Ishikawa (cell line): ENCODE results near the gene PRR11.
A peak's percentile ranks its signal among the peaks of the same experiment; 100 is the strongest.

Source experiments
- FOXM1 ChIP-seq: IDR thresholded peaks from 2 replicates; pipeline ENCODE4 v1.6.1; 2012; ENCODE audit warnings: low read depth, borderline replicate concordance
- YY1 ChIP-seq: IDR thresholded peaks from 2 replicates; pipeline ENCODE4 v1.6.1; 2012; ENCODE audit warnings: low read depth
- TF ChIP-seq, protein P1 (sequence below): IDR thresholded peaks from 2 replicates; pipeline ENCODE4 v1.6.1; 2012; ENCODE audit warnings: low read depth, mild to moderate bottlenecking

- peak; percentile 60 for TF ChIP-seq YY1
- TF ChIP-seq, protein P1, sequence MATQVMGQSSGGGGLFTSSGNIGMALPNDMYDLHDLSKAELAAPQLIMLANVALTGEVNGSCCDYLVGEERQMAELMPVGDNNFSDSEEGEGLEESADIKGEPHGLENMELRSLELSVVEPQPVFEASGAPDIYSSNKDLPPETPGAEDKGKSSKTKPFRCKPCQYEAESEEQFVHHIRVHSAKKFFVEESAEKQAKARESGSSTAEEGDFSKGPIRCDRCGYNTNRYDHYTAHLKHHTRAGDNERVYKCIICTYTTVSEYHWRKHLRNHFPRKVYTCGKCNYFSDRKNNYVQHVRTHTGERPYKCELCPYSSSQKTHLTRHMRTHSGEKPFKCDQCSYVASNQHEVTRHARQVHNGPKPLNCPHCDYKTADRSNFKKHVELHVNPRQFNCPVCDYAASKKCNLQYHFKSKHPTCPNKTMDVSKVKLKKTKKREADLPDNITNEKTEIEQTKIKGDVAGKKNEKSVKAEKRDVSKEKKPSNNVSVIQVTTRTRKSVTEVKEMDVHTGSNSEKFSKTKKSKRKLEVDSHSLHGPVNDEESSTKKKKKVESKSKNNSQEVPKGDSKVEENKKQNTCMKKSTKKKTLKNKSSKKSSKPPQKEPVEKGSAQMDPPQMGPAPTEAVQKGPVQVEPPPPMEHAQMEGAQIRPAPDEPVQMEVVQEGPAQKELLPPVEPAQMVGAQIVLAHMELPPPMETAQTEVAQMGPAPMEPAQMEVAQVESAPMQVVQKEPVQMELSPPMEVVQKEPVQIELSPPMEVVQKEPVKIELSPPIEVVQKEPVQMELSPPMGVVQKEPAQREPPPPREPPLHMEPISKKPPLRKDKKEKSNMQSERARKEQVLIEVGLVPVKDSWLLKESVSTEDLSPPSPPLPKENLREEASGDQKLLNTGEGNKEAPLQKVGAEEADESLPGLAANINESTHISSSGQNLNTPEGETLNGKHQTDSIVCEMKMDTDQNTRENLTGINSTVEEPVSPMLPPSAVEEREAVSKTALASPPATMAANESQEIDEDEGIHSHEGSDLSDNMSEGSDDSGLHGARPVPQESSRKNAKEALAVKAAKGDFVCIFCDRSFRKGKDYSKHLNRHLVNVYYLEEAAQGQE = no peak
- peak; percentile 96 for TF ChIP-seq FOXM1
Observed at GRCh38 chr17:59155439-59156177, at the start of gene PRR11.
